BJ (cell line): ENCODE results near the gene FAM89B. TPM values are rescaled to one million over a fixed set of nuclear protein-coding genes. Genes with fewer than 3 reads are reported as not detected.
A peak's percentile ranks its signal among the peaks of the same experiment; 100 is the strongest.

Experiments
- CTCF ChIA-PET: fragments of 350-600 bp; formaldehyde crosslinking; extraction: SDS; loops from one replicate; lab custom pipeline; 2021; ENCODE audit warnings: antibody characterized with exemption, inconsistent platforms; lab: Yijun Ruan, JAX
- POLR2A ChIA-PET: fragments of 300-600 bp; sonication (Branson Sonifier 250); formaldehyde crosslinking; extraction: SDS; loops from one replicate; lab custom pipeline; 2021; ENCODE audit warnings: antibody characterized with exemption; lab: Charles Lee
- DNase-seq: peaks from one replicate; pipeline ENCODE4 v3.0.0-alpha.2; 2011; ENCODE audit warnings: low read depth
- H3K27me3 ChIP-seq: 2 replicates; pipeline ENCODE4 v1.6.0; 2011; ENCODE audit warnings: low read length; ENCODE audit not compliant: control insufficient read depth, insufficient read depth
- H3K36me3 ChIP-seq: 2 replicates; pipeline ENCODE4 v1.5.1; 2011; ENCODE audit warnings: low read length; ENCODE audit not compliant: control insufficient read depth, insufficient read depth
- H3K4me3 ChIP-seq: 2 replicates; pipeline ENCODE4 v1.5.1; 2011; ENCODE audit warnings: low read depth, mild to moderate bottlenecking, control low read depth, low read length
- CTCF ChIP-seq: IDR thresholded peaks from 2 replicates; pipeline ENCODE4 v1.5.1; 2011; ENCODE audit warnings: low read depth, mild to moderate bottlenecking, control low read depth, inconsistent platforms, low read length, moderate library complexity; ENCODE audit not compliant: insufficient read depth
- polyA plus RNA-seq: library from polyadenylated mRNA; depleted of rRNA; stranded (reverse); fragments of >200 nt; gene quantifications from 2 replicates; pipeline ENCODE4 v1.2.3, GENCODE V29; 2011

FAM89B gene
- polyA plus RNA-seq, 1 experiment = 56.9 TPM

- ChIA-PET CTCF (interaction anchor here (0.7 to 3.4 kb wide), 4 partner anchors 11 to 33 kb away, joined by 3 to 25 read pairs (median 4); partner anchors contain the start of gene ZNRD2), POLR2A (no interaction called here)
- H3K27me3 ChIP-seq = no peaks in the 10 kb centered on the region
- TF ChIP-seq CTCF = no peak
- no peak overlapping the region for H3K4me3 ChIP-seq
- H3K36me3 ChIP-seq = peaks cover 43% of the 10 kb centered on the region
- no peak for DNase-seq
Measured at GRCh38 chr11:65552388-65552951, 19.9 kb upstream of the FAM89B start.

- peaks cover 37% of the 10 kb centered on the region for H3K36me3 ChIP-seq
- ChIA-PET POLR2A (no interaction called here), CTCF (interaction anchor here (0.5 to 3.4 kb wide), 2 partner anchors 12 to 173 kb away, joined by 3 to 25 read pairs; no protein-coding TSS in a partner anchor)
Measured at GRCh38 chr11:65553301-65554001, 18.9 kb upstream of the FAM89B start.

GRCh38 chr11:65554057-65554818 is 18.1 kb upstream of the FAM89B start:
- POLR2A ChIA-PET = no interaction called here

More at GRCh38 chr11:65553301-65554001, 18.9 kb upstream of the FAM89B start:
- H3K27me3 ChIP-seq = no peaks in the 10 kb centered on the region
- TF ChIP-seq CTCF = no peak
- no peak overlapping the region for H3K4me3 ChIP-seq
- DNase-seq = no peak

GRCh38 chr11:65554842-65555430 is 17.4 kb upstream of the FAM89B start:
- ChIA-PET CTCF (interaction anchor here (0.6 to 3.4 kb wide), 4 partner anchors 14 to 55 kb away, joined by 3 to 26 read pairs (median 6); partner anchors contain the start of gene FAM89B), POLR2A (interaction anchor here (0.6 kb wide), 1 partner anchor 21 kb away, joined by 3 read pairs; the partner anchor contains the start of gene EHBP1L1)
- no peak for DNase-seq
- Histone ChIP-seq H3K36me3 (peaks cover 29% of the 10 kb centered on the region), H3K27me3 (no peaks in the 10 kb centered on the region), H3K4me3 (peak overlapping the region; percentile 12; the same call in 1 of the 2 replicates)
- no peak for TF ChIP-seq CTCF

More at GRCh38 chr11:65554057-65554818, 18.1 kb upstream of the FAM89B start:
- H3K4me3 ChIP-seq = no peak overlapping the region
- DNase-seq = no peak
- TF ChIP-seq CTCF = no peak
- H3K36me3 ChIP-seq = peaks cover 30% of the 10 kb centered on the region
- CTCF ChIA-PET = interaction anchor here (1.0 to 3.4 kb wide), 3 partner anchors 13 to 19 kb away, joined by 6 to 26 read pairs (median 25); partner anchors contain the start of gene FAM89B
- no peaks in the 10 kb centered on the region for H3K27me3 ChIP-seq
